AG09309 (cell line): ENCODE data around the gene MAPT.

Experiments
- DNase-seq: peaks from one replicate; pipeline ENCODE4 v3.0.0-alpha.2; 2010; ENCODE audit warnings: low read depth
- H3K4me3 ChIP-seq: 2 replicates; pipeline ENCODE4 v1.5.1; 2011; ENCODE audit warnings: mild to moderate bottlenecking, low read depth, low read length, moderate library complexity; ENCODE audit not compliant: control insufficient read depth
- TF ChIP-seq, protein P1 (sequence below): IDR thresholded peaks from 2 replicates; pipeline ENCODE4 v1.5.1; 2011; ENCODE audit warnings: mild to moderate bottlenecking, low read depth, low read length, inconsistent platforms; ENCODE audit not compliant: insufficient read depth, control insufficient read depth; ENCODE audit errors: missing control alignments

MAPT gene

GRCh38 chr17:46061435-46061834, 167.1 kb downstream of the MAPT start:
- TF ChIP-seq, protein P1, sequence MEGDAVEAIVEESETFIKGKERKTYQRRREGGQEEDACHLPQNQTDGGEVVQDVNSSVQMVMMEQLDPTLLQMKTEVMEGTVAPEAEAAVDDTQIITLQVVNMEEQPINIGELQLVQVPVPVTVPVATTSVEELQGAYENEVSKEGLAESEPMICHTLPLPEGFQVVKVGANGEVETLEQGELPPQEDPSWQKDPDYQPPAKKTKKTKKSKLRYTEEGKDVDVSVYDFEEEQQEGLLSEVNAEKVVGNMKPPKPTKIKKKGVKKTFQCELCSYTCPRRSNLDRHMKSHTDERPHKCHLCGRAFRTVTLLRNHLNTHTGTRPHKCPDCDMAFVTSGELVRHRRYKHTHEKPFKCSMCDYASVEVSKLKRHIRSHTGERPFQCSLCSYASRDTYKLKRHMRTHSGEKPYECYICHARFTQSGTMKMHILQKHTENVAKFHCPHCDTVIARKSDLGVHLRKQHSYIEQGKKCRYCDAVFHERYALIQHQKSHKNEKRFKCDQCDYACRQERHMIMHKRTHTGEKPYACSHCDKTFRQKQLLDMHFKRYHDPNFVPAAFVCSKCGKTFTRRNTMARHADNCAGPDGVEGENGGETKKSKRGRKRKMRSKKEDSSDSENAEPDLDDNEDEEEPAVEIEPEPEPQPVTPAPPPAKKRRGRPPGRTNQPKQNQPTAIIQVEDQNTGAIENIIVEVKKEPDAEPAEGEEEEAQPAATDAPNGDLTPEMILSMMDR, result peak; percentile 12
- no peak overlapping the region for H3K4me3 ChIP-seq
- DNase-seq, result no peak

DNA sequence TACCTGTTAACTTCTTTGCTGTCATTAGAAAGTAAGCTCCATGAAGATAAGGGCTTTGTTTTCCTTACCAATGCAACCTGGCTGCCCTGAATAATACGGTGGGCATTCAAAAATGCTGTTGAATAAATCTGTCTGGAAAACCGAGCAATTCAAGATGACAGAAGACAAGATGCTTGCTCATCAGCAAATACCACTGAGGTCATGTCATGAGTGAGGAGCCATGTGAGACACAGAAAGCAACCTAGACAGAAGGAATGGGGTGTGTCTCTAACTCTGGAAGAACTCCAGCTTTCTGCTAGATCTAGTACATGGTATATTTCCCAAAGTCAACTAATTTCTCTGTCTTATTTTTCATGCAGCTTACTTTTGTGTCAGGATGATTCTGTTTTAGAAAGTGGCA, 168.9 kb downstream of the MAPT start:
- TF ChIP-seq, protein P1, result no peak
- DNase-seq, result peak; percentile 56
- H3K4me3 ChIP-seq, result no peak overlapping the region

DNA sequence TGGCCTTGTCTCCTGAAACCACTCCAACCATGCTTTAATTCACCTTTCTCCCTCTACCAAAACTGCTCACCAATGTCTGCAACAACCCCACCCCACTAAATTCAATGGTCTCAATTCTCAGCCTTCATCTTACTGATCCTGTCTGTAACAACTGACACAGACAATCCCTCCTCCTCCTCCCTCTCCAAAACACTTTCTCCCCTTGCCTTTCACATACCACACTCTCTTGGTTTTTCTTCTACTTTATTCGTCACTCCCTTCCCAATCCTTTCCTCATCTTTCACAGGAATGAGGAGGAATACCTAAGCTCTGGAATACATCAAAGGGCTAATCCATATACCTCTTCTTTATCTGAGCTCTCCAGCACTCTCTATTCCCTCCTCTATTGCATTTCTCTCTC, 170.1 kb downstream of the MAPT start:
- H3K4me3 ChIP-seq, result no peak overlapping the region
- DNase-seq, result no peak
- TF ChIP-seq, protein P1, result no peak

DNA sequence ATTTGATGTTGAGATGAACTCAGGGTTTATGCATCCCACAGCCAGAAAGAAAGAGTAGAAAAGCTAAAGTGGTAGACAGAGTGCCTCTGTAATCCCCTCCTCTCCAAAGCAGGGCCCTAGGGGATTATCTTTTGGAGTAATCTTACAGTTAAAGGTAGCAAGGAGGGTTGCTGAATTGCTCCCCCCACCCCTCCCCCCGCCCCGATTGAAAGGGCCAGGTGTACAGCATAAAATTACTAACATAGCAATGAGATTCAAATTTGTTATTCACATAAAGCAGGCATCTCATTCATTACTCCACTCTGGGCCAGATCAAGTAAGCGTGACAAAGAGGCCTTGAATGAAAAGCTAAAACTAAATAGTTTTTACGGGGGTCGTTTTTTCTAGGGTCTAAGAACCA, 177.4 kb downstream of the MAPT start:
- H3K4me3 ChIP-seq, result no peak overlapping the region
- DNase-seq, result no peak

DNA sequence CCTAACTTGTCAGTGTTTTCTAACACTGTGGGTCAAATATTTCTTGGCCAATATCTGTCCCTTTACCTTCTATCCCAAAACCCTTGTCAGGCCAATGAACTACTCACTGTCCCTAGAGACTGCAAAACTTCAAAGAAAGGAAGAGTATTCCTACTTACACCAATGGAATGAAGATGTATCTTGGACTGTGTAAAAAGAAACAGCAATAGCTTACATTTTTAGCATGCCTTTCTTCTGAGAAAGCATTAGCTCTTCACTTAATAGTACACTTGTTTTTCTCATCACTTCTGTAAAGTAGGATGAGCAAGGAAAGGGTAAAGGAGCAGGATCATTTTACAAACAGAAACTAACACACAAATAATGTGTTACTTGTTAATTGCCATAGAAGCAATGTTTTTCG, 178.6 kb downstream of the MAPT start:
- TF ChIP-seq, protein P1, result no peak
- DNase-seq, result no peak
- no peak overlapping the region for H3K4me3 ChIP-seq

More for the DNA sequence above, 177.4 kb downstream of the MAPT start:
- TF ChIP-seq, protein P1, result no peak

DNA sequence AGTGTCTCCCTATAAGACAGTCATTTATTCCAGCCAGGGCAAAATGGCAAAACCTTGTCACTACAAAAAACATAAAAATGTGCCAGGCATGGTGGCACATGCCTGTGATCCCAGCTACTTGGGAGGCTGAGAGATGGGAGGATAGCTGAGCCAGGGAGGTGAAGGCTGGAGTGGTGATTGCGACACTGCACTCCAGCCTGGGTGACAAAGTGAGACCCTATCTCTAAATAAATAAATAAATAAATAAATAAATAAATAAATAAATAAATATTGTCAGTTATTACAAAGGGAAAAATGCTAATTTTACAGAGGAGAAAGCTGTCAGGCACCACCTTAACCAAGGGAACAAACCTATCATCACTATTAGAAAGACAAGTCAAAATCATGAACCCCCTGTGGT, 180.2 kb downstream of the MAPT start:
- H3K4me3 ChIP-seq, result no peak overlapping the region
- no peak for DNase-seq
- TF ChIP-seq, protein P1, result no peak
